Measurements from ENCODE around the gene ZC2HC1B.

ZC2HC1B gene

DNA sequence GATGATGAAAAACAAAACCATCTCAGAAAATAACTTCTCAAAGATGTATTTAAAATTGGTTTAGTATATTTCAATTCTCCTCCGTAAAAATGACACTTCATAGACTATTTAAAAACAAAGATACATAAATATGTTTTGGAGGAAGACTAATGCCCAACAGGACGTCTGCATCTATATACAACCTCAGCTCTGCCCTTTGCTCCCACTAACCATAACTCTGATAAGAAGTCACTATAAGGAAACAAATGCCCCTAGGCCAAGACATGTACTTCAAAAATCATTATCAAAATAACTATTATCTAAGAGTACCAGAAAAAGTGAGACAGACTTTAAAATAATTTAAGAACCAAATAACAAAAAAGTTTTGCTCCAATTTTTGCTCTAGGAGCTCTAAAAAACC is 120.4 kb downstream of the ZC2HC1B start:
- TF ChIP-seq ZFX (IDR thresholded peaks at IDR 0.05; ENCODE audit: borderline replicate concordance), result no peak
- TF ChIP-seq CTCF (IDR thresholded peaks at IDR 0.05), result no peak

GRCh38 chr6:143986463-143987065 is 122.3 kb downstream of the ZC2HC1B start:
- no peak for TF ChIP-seq CTCF (IDR thresholded peaks at IDR 0.05)
- TF ChIP-seq ZFX (IDR thresholded peaks at IDR 0.05; ENCODE audit: borderline replicate concordance), result no peak
- no peak overlapping the region for H3K27ac ChIP-seq

More for the DNA sequence above, 120.4 kb downstream of the ZC2HC1B start:
- no peak overlapping the region for H3K27ac ChIP-seq

Data from 22Rv1 (cell line).